Activated naive CD4-positive, alpha-beta T cell treated with anti-CD3 and anti-CD28 coated beads, Interleukin-2, amount 10 ng/mL, durations not matched to agents 7 days and 5 days (primary cell): Measurements from ENCODE around the gene GPT2.

Experiments
- CTCF ChIA-PET: fragments of 350-600 bp; sonication (Branson Sonifier 250); formaldehyde crosslinking; loops from one replicate; lab custom pipeline; 2021; ENCODE audit warnings: antibody characterized with exemption; lab: Charles Lee
- DNase-seq: peaks from one replicate; pipeline ENCODE4 v3.0.0-alpha.2; 2020
- H3K27ac Mint-ChIP-seq: one replicate; pipeline ENCODE4 v1.8.0; 2021; ENCODE audit warnings: mild to moderate bottlenecking, moderate library complexity, mixed read lengths
- H3K27me3 Mint-ChIP-seq: one replicate; pipeline ENCODE4 v1.8.0; 2021; ENCODE audit warnings: mild to moderate bottlenecking, mixed read lengths
- H3K36me3 Mint-ChIP-seq: one replicate; pipeline ENCODE4 v1.8.0; 2021; ENCODE audit warnings: mixed read lengths
- H3K4me1 Mint-ChIP-seq: one replicate; pipeline ENCODE4 v1.8.0; 2021; ENCODE audit warnings: mixed read lengths
- H3K4me3 Mint-ChIP-seq: one replicate; pipeline ENCODE4 v1.8.0; 2021; ENCODE audit warnings: mild to moderate bottlenecking, moderate library complexity, mixed read lengths
- H3K9me3 Mint-ChIP-seq: one replicate; pipeline ENCODE4 v1.8.0; 2021; ENCODE audit warnings: mixed read lengths

GPT2 gene

DNA sequence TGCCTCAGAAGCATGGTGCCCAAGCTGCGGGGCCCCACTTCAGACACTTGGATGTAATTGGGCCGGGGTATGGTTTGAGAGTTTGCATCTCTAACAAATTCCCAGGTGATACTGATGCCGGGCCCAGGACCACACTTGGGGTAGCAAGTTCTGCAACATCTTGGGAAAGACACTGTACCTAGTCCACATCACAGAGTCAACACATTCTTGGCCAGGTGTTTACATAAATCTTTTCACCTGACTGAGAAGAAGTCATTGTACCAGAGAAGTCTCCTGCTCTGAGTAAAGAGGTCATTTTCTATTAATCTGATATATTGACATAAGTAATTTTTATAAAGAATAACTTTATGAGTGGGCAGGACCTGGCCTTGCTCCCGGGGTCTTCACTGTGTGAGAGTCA lies 27.5 kb downstream of the GPT2 start:
- Mint-ChIP-seq H3K9me3 (no peaks in the 10 kb centered on the region), H3K27me3 (no peaks in the 10 kb centered on the region), H3K4me3 (no peak overlapping the region), H3K27ac (no peak overlapping the region), H3K36me3 (peaks cover 1% of the 10 kb centered on the region), H3K4me1 (peaks cover 13% of the 10 kb centered on the region)
- CTCF ChIA-PET, result interaction anchor here (1.2 to 10.5 kb wide), 3 partner anchors 58 to 238 kb away, joined by 4 to 127 read pairs (median 51); no protein-coding TSS in a partner anchor
- DNase-seq, result no peak

DNA sequence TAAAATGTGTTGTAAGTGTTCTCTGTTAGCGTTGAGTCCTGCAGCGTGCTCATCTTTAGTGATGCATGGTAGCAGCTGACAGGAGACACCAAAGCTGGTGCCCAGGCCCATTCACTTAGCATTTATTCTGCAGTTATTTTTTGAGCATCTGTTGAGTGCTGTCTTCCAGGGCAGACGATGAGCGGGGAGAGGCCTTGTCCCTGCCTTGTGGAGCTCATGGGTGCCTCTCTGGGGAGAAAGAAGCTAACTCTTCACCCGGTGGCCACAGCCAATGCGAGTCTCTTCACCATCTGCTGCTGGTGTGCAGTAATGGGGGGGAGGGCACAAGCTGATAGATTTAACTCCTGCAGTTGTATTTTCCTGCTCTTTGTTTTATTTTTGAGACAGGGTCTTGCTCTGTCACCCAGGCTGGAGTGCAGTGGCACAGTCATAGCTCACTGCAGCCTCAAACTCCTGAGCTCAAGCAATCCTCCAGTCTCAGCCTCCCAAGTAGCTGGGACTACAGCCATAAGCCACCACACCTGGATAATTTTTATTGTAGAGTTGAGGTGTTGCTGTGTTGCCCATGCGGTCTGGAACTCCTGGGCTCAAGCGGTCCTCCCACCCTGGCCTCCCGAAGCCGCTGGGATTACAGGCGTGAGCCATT lies 30.5 kb downstream of the GPT2 start:
- H3K9me3 Mint-ChIP-seq, result no peaks in the 10 kb centered on the region
- CTCF ChIA-PET, result interaction anchor here (1.2 to 1.5 kb wide), 2 partner anchors 15 to 241 kb away, joined by 3 read pairs; no protein-coding TSS in a partner anchor
- H3K27ac Mint-ChIP-seq, result no peak overlapping the region
- peaks cover 6% of the 10 kb centered on the region for H3K4me1 Mint-ChIP-seq
- no peak for DNase-seq
- H3K27me3 Mint-ChIP-seq, result no peaks in the 10 kb centered on the region
- H3K36me3 Mint-ChIP-seq, result peaks cover 1% of the 10 kb centered on the region
- no peak overlapping the region for H3K4me3 Mint-ChIP-seq

DNA sequence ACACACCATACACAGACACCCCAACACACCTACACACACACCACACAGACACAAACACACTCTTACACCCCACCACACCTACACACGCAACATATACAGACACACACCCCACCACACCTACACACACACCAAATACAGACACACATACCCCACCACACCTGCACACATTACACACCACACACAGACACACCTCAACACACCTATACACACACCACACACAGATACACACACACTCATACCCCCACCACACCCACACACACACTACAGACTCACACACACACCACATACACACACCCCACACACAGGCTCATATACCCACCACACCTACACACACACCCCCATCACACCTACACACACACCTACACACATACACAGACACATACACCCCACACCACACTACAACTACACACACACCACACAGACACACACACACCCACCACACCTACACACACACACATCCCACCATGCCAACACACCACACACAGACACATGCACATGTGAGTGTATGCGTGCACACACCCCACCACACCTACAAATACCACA lies 31.4 kb downstream of the GPT2 start:
- H3K9me3 Mint-ChIP-seq, result no peaks in the 10 kb centered on the region
- no peak overlapping the region for H3K4me3 Mint-ChIP-seq
- DNase-seq, result no peak
- peaks cover 6% of the 10 kb centered on the region for H3K4me1 Mint-ChIP-seq
- H3K27ac Mint-ChIP-seq, result no peak overlapping the region
- CTCF ChIA-PET, result interaction anchor here (1.2 kb wide), 1 partner anchor 14 kb away, joined by 3 read pairs; no protein-coding TSS in a partner anchor
- no peaks in the 10 kb centered on the region for H3K27me3 Mint-ChIP-seq
- H3K36me3 Mint-ChIP-seq, result peaks cover 1% of the 10 kb centered on the region

GRCh38 chr16:46916980-46917379 lies 32.8 kb downstream of the GPT2 start:
- Mint-ChIP-seq H3K36me3 (no peaks in the 10 kb centered on the region), H3K4me1 (no peaks in the 10 kb centered on the region), H3K27me3 (no peaks in the 10 kb centered on the region), H3K9me3 (no peaks in the 10 kb centered on the region), H3K27ac (no peak overlapping the region), H3K4me3 (no peak overlapping the region)
- no peak for DNase-seq
- CTCF ChIA-PET, result interaction anchor here (2.1 to 3.5 kb wide), 2 partner anchors 8 to 63 kb away, joined by 6 to 13 read pairs; no protein-coding TSS in a partner anchor

DNA sequence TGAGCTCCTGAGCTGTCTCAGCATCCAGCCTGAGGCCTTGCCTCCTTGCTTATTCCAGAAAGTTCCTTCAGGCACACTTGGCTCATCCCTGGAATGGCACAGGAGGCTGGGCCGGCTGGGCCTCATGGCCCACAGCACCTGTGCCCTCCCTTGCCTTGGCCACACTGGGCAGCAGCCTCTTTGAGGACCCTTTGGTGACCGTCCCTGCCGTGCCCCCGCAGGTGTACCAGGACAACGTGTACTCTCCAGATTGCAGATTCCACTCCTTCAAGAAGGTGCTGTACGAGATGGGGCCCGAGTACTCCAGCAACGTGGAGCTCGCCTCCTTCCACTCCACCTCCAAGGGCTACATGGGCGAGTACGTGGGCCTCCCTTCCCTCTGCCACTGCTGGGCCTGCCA lies 34.2 kb downstream of the GPT2 start:
- DNase-seq, result no peak
- Mint-ChIP-seq H3K4me1 (no peaks in the 10 kb centered on the region), H3K36me3 (no peaks in the 10 kb centered on the region), H3K27me3 (no peaks in the 10 kb centered on the region), H3K9me3 (no peaks in the 10 kb centered on the region), H3K4me3 (no peak overlapping the region), H3K27ac (no peak overlapping the region)
- CTCF ChIA-PET, result interaction anchor here (0.9 to 3.5 kb wide), 3 partner anchors 10 to 245 kb away, joined by 3 to 13 read pairs (median 6); no protein-coding TSS in a partner anchor

DNA sequence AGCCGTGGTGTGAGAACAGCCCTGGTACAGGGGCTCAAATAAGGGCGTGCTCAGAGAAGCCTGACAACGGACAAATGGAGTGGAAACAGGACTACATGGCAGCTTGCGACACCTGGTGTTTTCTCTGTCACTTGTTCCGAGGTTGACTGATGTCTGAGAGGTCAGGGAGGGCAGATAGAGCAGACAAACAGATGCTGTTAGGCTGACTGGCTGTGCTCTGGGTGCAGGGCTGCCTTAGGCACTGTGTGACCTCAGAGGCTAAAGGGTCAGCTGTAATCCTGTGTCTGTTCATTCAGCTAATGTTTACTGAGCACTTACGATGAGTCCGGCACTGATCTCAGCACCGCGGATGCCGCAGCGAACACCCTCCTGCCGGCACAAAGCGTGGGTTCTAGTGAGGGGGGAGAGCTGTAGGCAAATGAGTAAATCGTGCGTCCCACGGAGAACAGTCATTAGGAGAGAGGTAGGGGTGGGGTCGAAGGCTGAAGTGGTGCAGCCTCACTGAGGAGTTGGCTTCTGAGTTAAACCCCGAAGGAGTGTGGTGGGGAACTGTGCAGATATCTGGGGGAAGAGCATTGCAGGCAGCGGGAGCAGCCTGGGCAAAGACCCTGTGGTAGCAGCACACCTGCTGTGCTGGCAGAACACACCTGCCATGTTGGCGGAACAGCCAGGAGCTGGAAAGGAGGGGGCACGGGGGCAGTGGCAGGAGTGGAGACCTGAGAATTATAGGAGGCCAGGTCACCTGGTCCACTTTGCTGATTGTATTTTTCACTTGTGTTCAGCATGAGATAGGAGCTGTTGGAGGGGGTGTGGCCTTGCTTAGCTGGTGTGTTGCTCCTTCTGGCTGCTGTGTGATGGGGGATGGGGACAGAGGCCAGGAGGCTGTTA lies 35.0 kb downstream of the GPT2 start:
- Mint-ChIP-seq H3K27me3 (no peaks in the 10 kb centered on the region), H3K27ac (no peak overlapping the region), H3K36me3 (no peaks in the 10 kb centered on the region), H3K9me3 (no peaks in the 10 kb centered on the region), H3K4me1 (no peaks in the 10 kb centered on the region), H3K4me3 (no peak overlapping the region)
- CTCF ChIA-PET, result interaction anchor here (0.9 to 3.5 kb wide), 3 partner anchors 10 to 246 kb away, joined by 3 to 13 read pairs (median 6); no protein-coding TSS in a partner anchor
- DNase-seq, result no peak

GRCh38 chr16:46920402-46921068 lies 36.4 kb downstream of the GPT2 start:
- H3K27me3 Mint-ChIP-seq, result no peaks in the 10 kb centered on the region
- no peaks in the 10 kb centered on the region for H3K9me3 Mint-ChIP-seq
- no peak for DNase-seq
- no peaks in the 10 kb centered on the region for H3K4me1 Mint-ChIP-seq
- no peak overlapping the region for H3K27ac Mint-ChIP-seq
- H3K36me3 Mint-ChIP-seq, result no peaks in the 10 kb centered on the region
- CTCF ChIA-PET, result interaction anchor here (1.4 to 2.0 kb wide), 3 partner anchors 12 to 247 kb away, joined by 3 to 6 read pairs (median 4); no protein-coding TSS in a partner anchor
- no peak overlapping the region for H3K4me3 Mint-ChIP-seq

DNA sequence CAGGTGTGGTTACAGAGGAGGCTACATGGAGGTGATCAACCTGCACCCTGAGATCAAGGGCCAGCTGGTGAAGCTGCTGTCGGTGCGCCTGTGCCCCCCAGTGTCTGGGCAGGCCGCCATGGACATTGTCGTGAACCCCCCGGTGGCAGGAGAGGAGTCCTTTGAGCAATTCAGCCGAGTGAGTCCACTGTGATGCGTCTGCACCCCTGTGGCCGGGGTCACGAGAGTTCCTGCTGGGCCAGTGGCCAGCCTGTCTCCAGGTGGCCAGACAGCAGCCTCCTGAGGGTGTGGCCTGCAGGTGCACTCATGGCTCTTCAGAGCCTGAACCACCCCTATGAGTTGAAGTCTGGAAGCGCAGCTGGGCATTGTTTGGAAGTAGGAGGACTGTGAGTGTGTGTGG lies 38.1 kb downstream of the GPT2 start:
- no peaks in the 10 kb centered on the region for H3K9me3 Mint-ChIP-seq
- H3K4me1 Mint-ChIP-seq, result no peaks in the 10 kb centered on the region
- H3K27me3 Mint-ChIP-seq, result no peaks in the 10 kb centered on the region
- H3K27ac Mint-ChIP-seq, result no peak overlapping the region
- DNase-seq, result no peak
- CTCF ChIA-PET, result interaction anchor here (0.8 kb wide), 1 partner anchor 69 kb away, joined by 3 read pairs; no protein-coding TSS in a partner anchor
- no peaks in the 10 kb centered on the region for H3K36me3 Mint-ChIP-seq
- H3K4me3 Mint-ChIP-seq, result no peak overlapping the region

DNA sequence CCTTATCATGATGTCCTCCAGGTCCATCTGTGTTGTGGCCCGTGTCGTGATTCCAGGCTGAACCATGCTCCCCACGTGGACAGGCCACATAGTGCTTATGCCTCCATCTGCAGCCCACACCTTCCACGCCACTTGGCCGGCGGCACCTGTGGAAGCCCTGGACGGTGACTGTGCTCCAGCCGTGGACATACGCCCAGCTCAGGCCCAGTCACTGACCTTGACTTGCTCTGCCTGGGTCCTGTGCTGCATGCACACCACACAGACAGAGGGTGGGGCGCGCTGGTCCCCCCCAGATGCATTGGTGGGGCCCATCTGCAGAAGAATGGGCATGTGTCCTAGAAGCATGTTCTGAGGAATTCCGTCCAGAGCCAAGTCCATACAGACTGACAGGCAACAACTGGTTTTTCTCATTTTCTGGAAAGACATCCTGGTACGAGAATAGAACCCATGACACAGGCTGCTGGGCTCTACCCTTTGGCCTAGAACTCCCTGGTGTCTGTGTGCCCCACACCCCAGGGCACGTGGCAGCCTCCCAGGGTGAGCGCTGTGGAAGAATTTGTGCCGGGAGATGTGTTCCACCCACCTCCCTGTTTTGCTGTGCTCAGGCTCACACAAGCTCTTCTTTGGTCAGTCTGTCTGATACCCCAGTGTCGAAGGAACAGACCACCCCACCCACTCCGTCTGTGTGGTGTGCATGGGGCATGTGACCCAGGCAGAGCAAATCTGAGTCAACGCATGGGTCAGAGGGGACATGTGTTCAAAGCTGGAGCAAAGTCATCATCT lies 39.5 kb downstream of the GPT2 start:
- Mint-ChIP-seq H3K27ac (no peak overlapping the region), H3K27me3 (no peaks in the 10 kb centered on the region), H3K4me1 (no peaks in the 10 kb centered on the region), H3K9me3 (no peaks in the 10 kb centered on the region), H3K36me3 (no peaks in the 10 kb centered on the region), H3K4me3 (no peak overlapping the region)
- DNase-seq, result no peak
- CTCF ChIA-PET, result interaction anchor here (0.9 to 4.1 kb wide), 2 partner anchors 13 to 70 kb away, joined by 3 to 15 read pairs; no protein-coding TSS in a partner anchor

DNA sequence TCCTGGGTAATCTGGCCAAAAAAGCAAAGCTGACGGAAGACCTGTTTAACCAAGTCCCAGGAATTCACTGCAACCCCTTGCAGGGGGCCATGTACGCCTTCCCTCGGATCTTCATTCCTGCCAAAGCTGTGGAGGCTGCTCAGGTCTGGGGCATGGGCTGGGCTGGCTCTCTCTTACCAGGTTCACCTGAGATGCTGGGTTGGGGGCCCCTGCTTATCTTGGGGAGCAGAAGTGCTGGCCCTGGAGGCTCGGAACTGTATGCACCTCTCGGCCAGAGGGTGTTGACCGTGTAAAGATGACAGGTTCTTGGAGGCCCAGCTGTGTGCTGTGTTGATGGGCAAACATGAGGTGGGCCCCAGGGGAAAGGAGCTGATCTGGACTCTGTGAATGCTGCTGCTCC lies 40.2 kb downstream of the GPT2 start:
- H3K27me3 Mint-ChIP-seq, result no peaks in the 10 kb centered on the region
- H3K4me1 Mint-ChIP-seq, result no peaks in the 10 kb centered on the region

DNA sequence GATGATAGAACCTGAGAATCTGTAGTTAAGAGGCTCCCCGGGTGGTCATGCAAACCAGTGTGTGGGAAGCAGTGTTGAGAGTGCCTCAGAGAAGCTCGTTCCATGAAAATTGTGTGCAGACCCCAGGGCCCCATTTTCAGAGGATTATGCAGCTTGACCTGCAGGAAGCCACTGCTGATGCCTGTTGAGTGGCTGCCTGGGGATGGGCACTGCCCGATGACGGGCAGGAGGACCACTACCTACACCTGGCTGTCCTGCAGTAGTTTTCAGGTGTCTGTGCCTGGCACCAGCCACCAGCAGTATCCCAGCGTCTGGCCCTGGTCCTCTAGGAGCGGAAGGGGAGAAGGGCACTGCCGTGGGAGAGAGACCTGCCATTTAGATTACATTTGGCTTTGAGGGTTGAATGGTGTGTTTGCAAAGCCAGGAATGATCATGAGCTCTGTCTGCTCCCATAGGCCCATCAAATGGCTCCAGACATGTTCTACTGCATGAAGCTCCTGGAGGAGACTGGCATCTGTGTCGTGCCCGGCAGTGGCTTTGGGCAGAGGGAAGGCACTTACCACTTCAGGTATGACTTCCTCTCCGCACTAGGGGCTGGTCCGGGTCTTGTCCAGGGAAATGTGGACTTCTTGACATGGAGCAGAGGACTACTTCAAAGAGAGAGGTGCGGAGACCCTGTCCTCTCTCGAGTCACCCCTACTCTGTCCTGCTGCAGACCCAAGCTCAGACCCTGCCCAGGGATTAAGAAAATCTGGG lies 42.5 kb downstream of the GPT2 start:
- Mint-ChIP-seq H3K4me3 (no peak overlapping the region), H3K27me3 (no peaks in the 10 kb centered on the region), H3K9me3 (no peaks in the 10 kb centered on the region), H3K4me1 (no peaks in the 10 kb centered on the region), H3K36me3 (peaks cover 1% of the 10 kb centered on the region), H3K27ac (no peak overlapping the region)
- no peak for DNase-seq
- CTCF ChIA-PET, result interaction anchor here (0.7 to 4.1 kb wide), 3 partner anchors 73 to 395 kb away, joined by 3 to 15 read pairs (median 3); no protein-coding TSS in a partner anchor

More for the DNA sequence above, 40.2 kb downstream of the GPT2 start:
- Mint-ChIP-seq H3K9me3 (no peaks in the 10 kb centered on the region), H3K36me3 (peaks cover 1% of the 10 kb centered on the region), H3K4me3 (no peak overlapping the region), H3K27ac (no peak overlapping the region)
- CTCF ChIA-PET, result interaction anchor here (0.9 to 4.1 kb wide), 2 partner anchors 14 to 70 kb away, joined by 3 to 15 read pairs; no protein-coding TSS in a partner anchor
- no peak for DNase-seq

DNA sequence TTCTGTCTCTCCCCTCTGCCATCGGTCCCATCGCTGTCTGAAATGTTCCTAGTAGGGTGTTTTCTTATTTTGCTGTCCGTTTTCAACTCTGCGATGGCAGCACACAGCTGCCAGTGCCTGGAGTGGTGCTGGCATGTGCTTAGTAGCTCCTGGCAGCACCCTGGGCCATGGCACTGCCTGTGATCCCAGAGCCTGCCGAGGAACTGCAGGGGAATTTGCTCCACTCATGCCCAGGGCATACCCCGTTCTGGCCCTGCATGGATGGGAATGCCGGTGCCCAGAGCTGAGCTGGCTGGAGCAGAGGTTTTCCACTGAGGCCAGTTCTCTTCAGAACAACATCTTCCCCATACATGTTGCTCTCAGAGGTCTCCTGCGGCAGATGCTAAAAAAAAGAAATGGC lies 43.1 kb downstream of the GPT2 start:
- H3K4me3 Mint-ChIP-seq, result no peak overlapping the region
- no peak overlapping the region for H3K27ac Mint-ChIP-seq
- no peaks in the 10 kb centered on the region for H3K27me3 Mint-ChIP-seq
- H3K36me3 Mint-ChIP-seq, result peaks cover 1% of the 10 kb centered on the region
- H3K4me1 Mint-ChIP-seq, result no peaks in the 10 kb centered on the region
- no peaks in the 10 kb centered on the region for H3K9me3 Mint-ChIP-seq
- DNase-seq, result no peak
- CTCF ChIA-PET, result interaction anchor here (1.0 to 4.1 kb wide), 3 partner anchors 73 to 253 kb away, joined by 3 to 15 read pairs (median 7); no protein-coding TSS in a partner anchor
